SK-N-SH (cell line): ENCODE data around the gene TTLL7. TPM values are rescaled to one million over a fixed set of nuclear protein-coding genes. Genes with fewer than 3 reads are reported as not detected.

Experiments used
- CTCF ChIA-PET: fragments of 300-600, 350-600 bp; formaldehyde crosslinking; extraction: SDS; loops from one replicate; lab custom pipeline; 2021; lab: Yijun Ruan, JAX
- POLR2A ChIA-PET: fragments of 350-600 bp; sonication (Branson Sonifier 250); formaldehyde crosslinking; extraction: SDS; loops from one replicate; lab custom pipeline; 2020; ENCODE audit warnings: antibody characterized with exemption, inconsistent platforms; lab: Yijun Ruan, JAX
- DNase-seq: peaks from one replicate; pipeline ENCODE4 v3.0.0; 2012
- H2AFZ ChIP-seq: fragments of 200-600 bp; sonication (generic); 2 replicates; pipeline ENCODE4 v1.8.1; 2016; ENCODE audit warnings: antibody characterized with exemption, mild to moderate bottlenecking, low read depth
- H3F3A ChIP-seq: fragments of 200-600 bp; sonication (generic); replicated peaks from 2 replicates; pipeline ENCODE3; 2016; ENCODE audit warnings: antibody characterized with exemption, mild to moderate bottlenecking; ENCODE audit not compliant: insufficient read depth
- H3K27ac ChIP-seq, 2 experiments: fragments of 200-500 bp in 1 of 2; fragments of 200-600 bp in 1 of 2; sonication (Bioruptor generic) in 1 of 2; sonication (generic), shearing (Covaris generic) in 1 of 2; 2 replicates each; pipeline versions ENCODE4 v1.5.1 to v1.6.1; 2014 to 2016; ENCODE audit warnings: low read depth in 2 of 2, inconsistent platforms in 1 of 2, low read length in 1 of 2, mild to moderate bottlenecking in 1 of 2, mixed read lengths in 1 of 2
- H3K27me3 ChIP-seq: fragments of 200-600 bp; sonication (generic), shearing (Covaris generic); 2 replicates; pipeline ENCODE4 v1.6.1; 2016; ENCODE audit warnings: mixed run types; ENCODE audit not compliant: insufficient read depth
- H3K36me3 ChIP-seq, 2 experiments: fragments of 200-500 bp in 1 of 2; fragments of 200-600 bp in 1 of 2; sonication (Bioruptor generic) in 1 of 2; sonication (generic) in 1 of 2; replicated peaks in 1 of 2; 2 replicates each; pipeline versions ENCODE3 to v1.5.1; 2014 to 2016; ENCODE audit warnings: low read length in 1 of 2, mild to moderate bottlenecking in 1 of 2; ENCODE audit not compliant: insufficient read depth in 2 of 2, control insufficient read depth in 1 of 2
- H3K4me1 ChIP-seq, 2 experiments: fragments of 200-500 bp in 1 of 2; fragments of 200-600 bp in 1 of 2; sonication (Bioruptor generic) in 1 of 2; sonication (generic), shearing (Covaris generic) in 1 of 2; 2 replicates each; pipeline versions ENCODE4 v1.5.1 to v1.6.1; 2014 to 2016; ENCODE audit warnings: low read depth in 1 of 2, low read length in 1 of 2, mixed run types in 1 of 2; ENCODE audit not compliant: insufficient read depth in 2 of 2, control insufficient read depth in 1 of 2
- H3K4me2 ChIP-seq: fragments of 200-600 bp; sonication (generic), shearing (Covaris generic); 2 replicates; pipeline ENCODE4 v1.6.1; 2017; ENCODE audit warnings: mixed run types
- H3K4me3 ChIP-seq, 2 experiments: fragments of 200-500 bp in 1 of 2; fragments of 200-600 bp in 1 of 2; sonication (Bioruptor generic) in 1 of 2; sonication (generic), shearing (Covaris generic) in 1 of 2; 2 replicates each; pipeline versions ENCODE4 v1.5.1 to v1.8.1; 2014 to 2016; ENCODE audit warnings: low read depth in 2 of 2, inconsistent platforms in 1 of 2, low read length in 1 of 2, mild to moderate bottlenecking in 1 of 2, mixed read lengths in 1 of 2, moderate library complexity in 1 of 2
- H3K79me2 ChIP-seq: fragments of 200-600 bp; sonication (generic); 2 replicates; pipeline ENCODE4 v1.8.1; 2017; ENCODE audit warnings: mild to moderate bottlenecking; ENCODE audit not compliant: insufficient read depth
- H3K9ac ChIP-seq: fragments of 200-600 bp; sonication (generic); 2 replicates; pipeline ENCODE4 v1.6.1; 2017; ENCODE audit warnings: mixed run types
- H3K9me2 ChIP-seq: fragments of 200-600 bp; sonication (generic); 2 replicates; pipeline ENCODE4 v1.6.1; 2017; ENCODE audit warnings: mixed run types
- H3K9me3 ChIP-seq: fragments of 200-600 bp; sonication (generic); 2 replicates; pipeline ENCODE4 v1.6.1; 2017; ENCODE audit warnings: mixed run types, mild to moderate bottlenecking, moderate library complexity
- H4K20me1 ChIP-seq: fragments of 200-600 bp; sonication (generic); 2 replicates; pipeline ENCODE4 v1.6.1; 2017; ENCODE audit warnings: mild to moderate bottlenecking, mixed run types; ENCODE audit not compliant: insufficient read depth
- CHD2 ChIP-seq: fragments of 150-350 bp; IDR thresholded peaks from 2 replicates; pipeline ENCODE4 v1.6.1; 2018; ENCODE audit warnings: low read length; ENCODE audit not compliant: partially characterized antibody
- CTCF ChIP-seq: fragments of 200-600 bp; sonication (generic); IDR thresholded peaks from 2 replicates; pipeline ENCODE4 v1.6.1; 2017; ENCODE audit warnings: antibody characterized with exemption, mild to moderate bottlenecking, moderate library complexity
- EZH2phosphoT487 ChIP-seq: fragments of 200-600 bp; sonication (generic); IDR thresholded peaks from 2 replicates; pipeline ENCODE4 v1.6.1; 2017; ENCODE audit warnings: low read depth, mixed run types, mild to moderate bottlenecking, antibody characterized with exemption, moderate library complexity, borderline replicate concordance
- FOSL2 ChIP-seq: IDR thresholded peaks from 2 replicates; pipeline ENCODE4 v1.4.0; 2012; ENCODE audit warnings: low read depth, mild to moderate bottlenecking, moderate library complexity, borderline replicate concordance
- FOXJ3 ChIP-seq: sonication (generic); formaldehyde crosslinking; IDR thresholded peaks from 2 replicates; pipeline ENCODE4 v1.5.1; 2020; ENCODE audit warnings: mild to moderate bottlenecking, missing genetic modification reagents
- FOXM1 ChIP-seq: IDR thresholded peaks from 2 replicates; pipeline ENCODE4 v1.4.0; 2012; ENCODE audit warnings: low read depth, mild to moderate bottlenecking
- MEF2A ChIP-seq: IDR thresholded peaks from 2 replicates; pipeline ENCODE4 v1.4.0; 2012; ENCODE audit warnings: low read depth, borderline replicate concordance
- NRF1 ChIP-seq: IDR thresholded peaks from 2 replicates; pipeline ENCODE4 v1.6.1; 2012; ENCODE audit warnings: low read depth, mild to moderate bottlenecking, low read length
- RAD21 ChIP-seq: IDR thresholded peaks from 2 replicates; pipeline ENCODE4 v1.6.1; 2012; ENCODE audit warnings: mild to moderate bottlenecking, low read length
- RCOR1 ChIP-seq: fragments of 150-350 bp; IDR thresholded peaks from 2 replicates; pipeline ENCODE4 v1.6.1; 2017; ENCODE audit warnings: antibody characterized with exemption, low read length
- RFX5 ChIP-seq: IDR thresholded peaks from 2 replicates; pipeline ENCODE4 v1.6.1; 2012; ENCODE audit warnings: mild to moderate bottlenecking, improper control_type of control experiment, low read length
- RXRA ChIP-seq: IDR thresholded peaks from 2 replicates; pipeline ENCODE4 v1.4.0; 2012; ENCODE audit warnings: low read depth, mild to moderate bottlenecking, borderline replicate concordance
- SIN3A ChIP-seq: IDR thresholded peaks from 2 replicates; pipeline ENCODE4 v1.6.1; 2012; ENCODE audit warnings: low read depth, mild to moderate bottlenecking, low read length, moderate library complexity, borderline replicate concordance
- SMC3 ChIP-seq: IDR thresholded peaks from 2 replicates; pipeline ENCODE4 v1.6.1; 2012; ENCODE audit warnings: low read depth, low read length, improper control_type of control experiment
- TAF1 ChIP-seq: IDR thresholded peaks from 2 replicates; pipeline ENCODE4 v1.6.1; 2012; ENCODE audit warnings: low read depth, mild to moderate bottlenecking, low read length, moderate library complexity, borderline replicate concordance
- TEAD4 ChIP-seq: IDR thresholded peaks from 2 replicates; pipeline ENCODE4 v1.4.0; 2012; ENCODE audit warnings: mild to moderate bottlenecking, borderline replicate concordance; ENCODE audit not compliant: insufficient read depth
- USF1 ChIP-seq: IDR thresholded peaks from 2 replicates; pipeline ENCODE4 v1.4.0; 2012; ENCODE audit warnings: low read depth, borderline replicate concordance
- WGBS: methylation state at CpG from one replicate; pipeline ENCODE4 v1.1.6; 2017; ENCODE audit warnings: low lambda C conversion rate; 5-methylcytosine and 5-hydroxymethylcytosine counted together
- polyA plus RNA-seq, 3 experiments: library from polyadenylated mRNA; depleted of rRNA; stranded (reverse); fragments of >200 nt; gene quantifications; 2 replicates each; pipeline ENCODE4 v1.2.3, GENCODE V29; 2012
- TF ChIP-seq, protein P1 (sequence below): IDR thresholded peaks from 2 replicates; pipeline ENCODE4; 2012
- TF ChIP-seq, protein P2 (sequence below): IDR thresholded peaks from 2 replicates; pipeline ENCODE4 v1.4.0; 2012; ENCODE audit warnings: low read depth, borderline replicate concordance

TTLL7 gene
- polyA plus RNA-seq, 1 of the 3 experiments (the other 2 are of a cell fraction), result 7.3 TPM

DNA sequence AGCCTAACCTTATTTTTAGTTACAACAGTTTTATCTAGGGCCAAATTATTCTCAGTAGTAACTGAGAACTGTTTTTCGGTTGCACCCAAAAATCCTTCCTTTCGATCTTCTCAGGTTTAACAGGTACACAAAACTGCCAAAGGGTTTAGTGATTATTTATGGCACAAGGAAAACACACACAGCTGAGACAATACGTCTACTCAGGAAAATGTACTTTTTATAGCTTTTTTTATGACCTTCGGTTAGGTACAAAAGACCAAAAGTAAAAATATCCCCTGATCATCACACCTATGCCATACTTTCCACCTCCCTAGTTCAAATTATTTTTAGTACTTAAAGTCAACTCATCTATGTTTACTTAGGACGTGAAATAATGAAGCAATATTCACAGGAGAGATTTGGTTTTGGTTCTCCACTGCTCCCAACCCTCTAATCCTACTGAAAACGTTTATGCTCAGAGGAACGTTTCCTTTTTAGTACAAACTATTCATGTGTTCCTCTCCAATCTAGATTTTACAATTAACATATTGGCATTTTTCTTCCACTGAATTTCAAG is 48.7 kb downstream of the TTLL7 start:
- H3F3A ChIP-seq, result no peaks in the 10 kb centered on the region
- H3K9ac ChIP-seq, result no peak overlapping the region
- no peaks in the 10 kb centered on the region for H3K9me2 ChIP-seq
- H3K27me3 ChIP-seq, result no peaks in the 10 kb centered on the region
- TF ChIP-seq TAF1, result no peak
- no peak for TF ChIP-seq NRF1
- TF ChIP-seq, protein P1, sequence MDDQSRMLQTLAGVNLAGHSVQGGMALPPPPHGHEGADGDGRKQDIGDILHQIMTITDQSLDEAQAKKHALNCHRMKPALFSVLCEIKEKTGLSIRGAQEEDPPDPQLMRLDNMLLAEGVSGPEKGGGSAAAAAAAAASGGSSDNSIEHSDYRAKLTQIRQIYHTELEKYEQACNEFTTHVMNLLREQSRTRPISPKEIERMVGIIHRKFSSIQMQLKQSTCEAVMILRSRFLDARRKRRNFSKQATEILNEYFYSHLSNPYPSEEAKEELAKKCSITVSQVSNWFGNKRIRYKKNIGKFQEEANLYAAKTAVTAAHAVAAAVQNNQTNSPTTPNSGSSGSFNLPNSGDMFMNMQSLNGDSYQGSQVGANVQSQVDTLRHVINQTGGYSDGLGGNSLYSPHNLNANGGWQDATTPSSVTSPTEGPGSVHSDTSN, result no peak
- no peak for TF ChIP-seq RAD21
- no peak for TF ChIP-seq CHD2
- TF ChIP-seq RFX5, result no peak
- TF ChIP-seq FOSL2, result no peak
- TF ChIP-seq SIN3A, result no peak
- no peak for TF ChIP-seq CTCF
- no peak for TF ChIP-seq TEAD4
- TF ChIP-seq FOXM1, result no peak
- no peak for TF ChIP-seq RXRA
- no peak for TF ChIP-seq MEF2A
- TF ChIP-seq RCOR1, result no peak
- TF ChIP-seq, protein P2, sequence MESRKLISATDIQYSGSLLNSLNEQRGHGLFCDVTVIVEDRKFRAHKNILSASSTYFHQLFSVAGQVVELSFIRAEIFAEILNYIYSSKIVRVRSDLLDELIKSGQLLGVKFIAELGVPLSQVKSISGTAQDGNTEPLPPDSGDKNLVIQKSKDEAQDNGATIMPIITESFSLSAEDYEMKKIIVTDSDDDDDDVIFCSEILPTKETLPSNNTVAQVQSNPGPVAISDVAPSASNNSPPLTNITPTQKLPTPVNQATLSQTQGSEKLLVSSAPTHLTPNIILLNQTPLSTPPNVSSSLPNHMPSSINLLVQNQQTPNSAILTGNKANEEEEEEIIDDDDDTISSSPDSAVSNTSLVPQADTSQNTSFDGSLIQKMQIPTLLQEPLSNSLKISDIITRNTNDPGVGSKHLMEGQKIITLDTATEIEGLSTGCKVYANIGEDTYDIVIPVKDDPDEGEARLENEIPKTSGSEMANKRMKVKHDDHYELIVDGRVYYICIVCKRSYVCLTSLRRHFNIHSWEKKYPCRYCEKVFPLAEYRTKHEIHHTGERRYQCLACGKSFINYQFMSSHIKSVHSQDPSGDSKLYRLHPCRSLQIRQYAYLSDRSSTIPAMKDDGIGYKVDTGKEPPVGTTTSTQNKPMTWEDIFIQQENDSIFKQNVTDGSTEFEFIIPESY, result no peak
- no peak for TF ChIP-seq USF1
- no peak for TF ChIP-seq FOXJ3 (CRISPR knock-in tag)
- no peak for TF ChIP-seq SMC3
- no peak for TF ChIP-seq EZH2phosphoT487
- H3K36me3 ChIP-seq, result peaks cover 4 to 8% of the 10 kb centered on the region in 2 experiments
- H3K9me3 ChIP-seq, result no peaks in the 10 kb centered on the region
- H4K20me1 ChIP-seq, result no peaks in the 10 kb centered on the region
- H3K27ac ChIP-seq, result no peak overlapping the region
- H3K79me2 ChIP-seq, result no peaks in the 10 kb centered on the region
- CTCF ChIA-PET, result no interaction called here
- WGBS, result 91% methylated on average over 7 of the region's 7 CpGs
- no peak overlapping the region for H3K4me3 ChIP-seq
- no peak overlapping the region for H3K4me2 ChIP-seq
- DNase-seq, result no peak
- H3K4me1 ChIP-seq, result no peaks in the 10 kb centered on the region
- POLR2A ChIA-PET, result no interaction called here
- H2AFZ ChIP-seq, result no peak overlapping the region
